ENCODE measurements around the gene DICER1. TPM values are rescaled to one million over a fixed set of nuclear protein-coding genes. Genes with fewer than 3 reads are reported as not detected.
A peak's percentile ranks its signal among the peaks of the same experiment; 100 is the strongest.

The DICER1 gene
- polyA plus RNA-seq, 3 donors: 53.5 to 58.4 (median 57.1) TPM

DNA sequence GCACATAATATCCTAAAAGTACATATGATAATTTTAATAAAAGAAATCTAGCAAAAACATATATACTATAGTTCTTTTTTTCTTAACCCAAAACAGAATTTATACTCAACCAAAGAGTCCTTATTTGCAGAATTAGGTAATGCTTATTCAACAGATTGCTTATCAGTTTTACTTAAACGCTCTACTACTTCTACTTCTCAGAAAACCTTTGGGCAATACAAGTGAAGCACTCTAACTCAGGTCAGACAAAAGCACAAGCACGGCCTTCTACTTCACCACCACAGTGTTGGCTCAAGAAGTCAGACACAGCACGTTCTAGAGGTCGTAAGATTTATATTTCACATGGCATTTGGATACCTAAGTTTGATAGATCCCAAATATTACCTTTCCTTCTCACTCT is 29.2 kb downstream of the DICER1 start:
- DNase-seq (ENCODE audit: low read depth in 3 of 3, low spot score in 2 of 3): no peak

DNA sequence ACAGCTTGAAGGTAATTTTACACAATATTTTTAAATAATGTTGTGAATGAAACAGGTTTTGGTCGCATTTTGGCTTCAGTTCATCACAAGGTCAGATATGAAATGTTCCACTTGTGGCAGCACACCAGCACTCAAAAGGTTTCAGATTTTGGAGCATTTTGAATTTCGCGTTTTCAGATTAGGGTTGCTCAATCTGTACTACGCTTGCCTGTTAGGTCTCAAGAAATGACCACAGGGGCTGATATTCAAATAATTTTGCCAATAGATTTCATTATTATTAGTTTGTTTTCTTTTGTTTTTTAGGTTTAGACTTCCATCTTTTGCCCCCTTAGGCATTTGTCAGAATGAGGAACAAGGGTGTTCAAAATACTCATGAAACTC is 29.8 kb downstream of the DICER1 start:
- no peak for DNase-seq (ENCODE audit: low read depth in 3 of 3, low spot score in 2 of 3)

- DNase-seq (ENCODE audit: low read depth in 3 of 3, low spot score in 2 of 3): no peak
Observed at GRCh38 chr14:95126906-95127530, 30.3 kb downstream of the DICER1 start.

- DNase-seq (ENCODE audit: low read depth in 3 of 3, low spot score in 2 of 3): no peak
Observed at GRCh38 chr14:95125915-95126314, 31.4 kb downstream of the DICER1 start.

DNA sequence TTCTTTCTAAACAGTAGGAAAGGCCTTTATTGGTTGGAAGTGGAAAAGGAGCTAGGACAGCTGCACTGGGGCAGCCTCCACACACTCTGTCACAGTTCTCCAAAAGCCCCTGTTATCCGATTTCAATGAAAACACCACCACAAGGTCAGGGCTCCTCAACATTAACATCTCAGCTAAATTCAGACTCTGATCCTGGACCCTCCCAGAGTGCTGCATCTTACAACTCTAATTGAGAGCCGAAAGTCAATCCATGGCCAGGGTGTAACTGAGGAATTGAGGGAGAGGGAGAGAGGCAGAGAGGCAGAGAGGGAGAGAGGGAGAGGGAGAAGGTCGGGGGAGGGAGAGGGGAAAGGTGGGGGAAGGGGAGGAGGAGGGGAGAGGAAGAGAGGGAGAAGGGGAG is 32.1 kb downstream of the DICER1 start:
- no peak for DNase-seq (ENCODE audit: low read depth in 3 of 3, low spot score in 2 of 3)

DNA sequence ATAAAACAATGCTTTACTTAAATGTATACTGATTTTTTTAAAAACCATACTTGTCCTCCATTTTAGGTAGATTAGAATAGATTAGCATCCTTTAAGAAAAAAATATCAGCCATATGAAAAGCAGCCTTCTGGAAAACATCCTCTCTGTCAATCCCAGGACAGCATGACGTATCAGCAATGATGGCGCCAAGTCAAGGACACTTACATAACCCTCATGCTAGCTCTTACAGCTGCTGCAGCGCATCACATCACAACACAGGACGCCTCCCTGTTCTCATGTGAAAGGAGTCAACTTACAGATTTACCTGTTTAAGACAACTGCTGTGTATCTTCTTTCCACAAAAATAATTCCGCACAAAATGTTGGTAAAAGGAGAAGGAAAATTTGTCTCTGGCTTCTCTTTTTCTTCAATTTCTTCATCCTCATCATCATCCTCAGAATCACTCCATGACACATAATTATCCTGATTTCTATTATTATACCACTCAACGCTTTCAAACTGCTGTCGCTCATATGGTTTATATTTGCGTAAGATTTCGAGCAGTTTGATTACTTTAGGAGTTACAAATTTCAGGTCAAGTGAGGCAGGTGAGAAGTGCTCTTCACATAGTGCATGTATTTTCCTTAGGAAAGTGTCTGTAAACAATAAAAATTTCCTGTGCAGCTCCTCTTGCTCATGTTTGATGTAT is 33.3 kb downstream of the DICER1 start:
- no peak for DNase-seq (ENCODE audit: low read depth in 3 of 3, low spot score in 2 of 3)

DNA sequence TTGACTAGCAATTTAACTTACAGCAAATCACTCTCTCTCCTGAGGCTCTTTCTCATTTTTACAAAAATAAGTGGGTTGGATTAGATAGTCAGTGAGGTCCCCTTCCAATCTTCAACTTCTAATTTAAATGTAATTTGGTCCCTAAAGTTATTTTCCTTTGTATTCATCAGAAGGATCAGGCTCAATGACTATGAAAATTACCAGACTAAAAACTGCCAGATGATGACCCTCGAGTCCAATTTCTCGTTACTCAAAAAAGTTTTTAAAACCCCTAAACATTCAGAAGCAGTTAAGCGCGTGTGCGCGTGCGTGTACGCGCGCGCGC is 34.7 kb downstream of the DICER1 start:
- DNase-seq (ENCODE audit: low read depth in 3 of 3, low spot score in 2 of 3): no peak

DNA sequence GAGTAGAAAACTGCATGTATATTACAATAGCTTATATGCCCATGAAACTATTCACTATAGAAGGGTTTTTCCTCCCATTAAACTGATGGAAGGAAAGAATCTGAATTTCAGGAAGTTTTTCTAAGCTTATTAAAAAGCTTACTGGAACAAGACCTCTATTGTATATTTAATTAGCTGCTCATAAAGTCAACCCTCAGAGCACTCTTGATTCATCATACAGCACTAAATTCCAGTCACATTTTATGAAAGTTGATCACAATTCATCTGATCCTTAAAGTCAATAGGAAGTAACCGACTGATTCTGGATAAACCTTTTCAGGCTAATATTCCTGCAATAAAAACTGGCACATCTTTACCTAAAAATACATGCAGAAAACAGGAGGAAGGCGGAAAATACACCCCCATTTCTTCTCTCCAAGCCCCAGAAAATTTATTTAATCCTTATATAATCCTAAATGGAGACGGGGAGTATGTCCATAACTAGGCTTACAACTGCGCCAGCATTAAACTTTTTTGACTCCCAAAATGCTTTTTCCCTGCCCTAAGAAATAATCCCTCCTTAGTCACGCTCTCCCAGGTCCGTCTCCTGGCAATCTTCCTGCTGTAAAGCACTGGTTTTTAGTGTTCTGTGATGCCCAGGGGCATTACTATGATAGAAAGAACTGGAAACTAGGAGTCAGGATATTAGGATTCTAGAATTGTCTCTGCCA is 35.3 kb downstream of the DICER1 start:
- no peak for DNase-seq (ENCODE audit: low read depth in 3 of 3, low spot score in 2 of 3)

DNA sequence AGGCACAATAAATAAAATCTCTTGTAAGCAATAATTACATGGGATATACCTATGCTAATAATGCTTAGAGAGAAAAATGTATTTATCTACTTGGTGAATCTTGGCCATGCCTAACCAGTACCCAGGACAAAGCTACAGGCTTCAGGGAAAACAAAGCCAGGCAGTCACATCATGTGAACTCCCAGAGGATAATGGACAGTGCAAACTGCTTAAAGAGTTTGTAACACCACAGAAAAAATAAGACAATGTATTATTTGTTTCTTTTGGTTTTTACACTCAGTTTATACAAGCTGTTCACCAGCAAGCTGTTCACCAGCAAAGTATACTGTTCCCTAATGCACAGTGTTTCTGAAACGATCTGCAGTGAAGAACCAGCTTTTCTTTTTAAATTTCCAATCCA is 38.0 kb downstream of the DICER1 start:
- no peak for DNase-seq (ENCODE audit: low read depth in 3 of 3, low spot score in 2 of 3)

DNA sequence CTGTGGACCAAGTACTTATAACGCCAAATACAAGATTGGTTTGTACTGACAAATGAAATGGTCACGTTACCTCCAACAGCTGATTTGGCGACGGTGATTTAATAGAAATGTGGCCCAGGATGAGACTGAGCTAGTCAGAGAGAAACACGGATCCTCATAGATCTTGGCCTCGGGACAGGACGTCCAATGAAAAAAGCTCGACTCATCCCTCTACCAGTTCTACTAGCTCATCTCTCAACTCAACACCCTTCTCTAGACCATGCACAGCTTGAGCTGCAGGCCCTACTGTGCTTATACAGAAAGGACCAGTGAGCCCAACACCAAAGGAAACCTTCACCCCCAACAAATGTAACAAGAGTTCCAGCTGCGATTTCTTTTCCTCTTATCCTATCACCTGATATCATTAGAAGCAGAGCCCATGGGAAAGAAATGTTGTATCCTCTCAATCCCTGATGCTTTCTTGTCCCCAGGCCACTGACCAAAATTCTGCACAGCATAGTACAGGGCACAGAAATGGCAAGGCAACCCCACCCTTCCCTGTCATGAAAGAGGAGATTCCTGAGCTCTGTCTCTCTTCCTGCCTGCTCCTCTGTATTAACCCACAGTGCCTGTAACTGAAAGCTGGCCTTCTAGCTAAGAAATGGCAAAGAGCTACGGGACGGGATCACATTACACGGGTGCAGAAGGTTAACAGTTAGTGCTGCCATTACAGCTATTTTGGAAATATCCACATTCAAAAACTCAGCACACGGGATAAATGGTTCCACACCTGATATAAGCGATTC is 39.2 kb downstream of the DICER1 start:
- DNase-seq (ENCODE audit: low read depth in 3 of 3, low spot score in 2 of 3): no peak

DNA sequence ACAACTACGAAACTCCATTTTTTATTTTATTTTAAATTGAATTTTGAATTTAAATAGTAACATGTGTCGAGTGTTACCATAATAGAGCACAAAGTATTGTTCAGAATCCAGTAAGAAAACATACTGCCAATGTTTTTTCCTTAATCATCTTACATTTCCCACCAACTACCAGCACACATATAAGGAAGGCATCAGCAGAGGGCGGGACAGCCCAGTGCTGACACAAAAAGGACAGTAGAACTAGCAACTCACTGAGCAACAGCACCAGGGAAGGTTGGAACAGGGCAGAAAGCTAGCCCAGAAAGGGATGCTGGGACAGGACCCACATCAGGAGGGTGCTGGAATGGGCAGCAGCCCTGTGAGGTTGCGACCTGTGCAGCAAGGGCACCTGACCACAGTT is 43.9 kb downstream of the DICER1 start:
- DNase-seq (ENCODE audit: low read depth in 3 of 3, low spot score in 2 of 3): no peak

- DNase-seq (ENCODE audit: low read depth in 3 of 3, low spot score in 2 of 3): no peak
Observed at GRCh38 chr14:95111507-95112164, 45.7 kb downstream of the DICER1 start.

- DNase-seq (ENCODE audit: low read depth in 3 of 3, low spot score in 2 of 3): no peak
Observed at GRCh38 chr14:95110178-95110577, 47.2 kb downstream of the DICER1 start.

GRCh38 chr14:95107711-95108110 is 49.6 kb downstream of the DICER1 start:
- no peak for DNase-seq (ENCODE audit: low read depth in 3 of 3, low spot score in 2 of 3)

DNA sequence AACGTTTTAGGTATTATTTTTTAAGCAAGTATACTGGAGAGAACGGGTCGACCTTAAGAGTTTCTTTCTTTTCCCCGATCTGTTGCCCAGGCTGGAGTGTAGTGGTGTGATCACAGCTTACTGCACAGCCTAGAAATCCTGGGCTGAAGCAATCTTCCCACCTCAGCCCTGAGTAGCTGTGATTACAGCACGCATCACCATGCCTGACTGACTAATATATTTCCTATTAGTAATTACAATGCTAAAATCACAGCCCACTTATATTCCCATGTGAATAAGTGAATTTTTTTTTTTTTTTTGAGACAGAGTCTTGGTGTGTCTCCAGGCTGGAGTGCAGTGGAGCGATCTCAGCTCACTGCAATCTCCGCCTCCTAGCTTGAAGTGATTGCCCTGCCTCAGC is 50.4 kb downstream of the DICER1 start:
- DNase-seq (ENCODE audit: low read depth in 3 of 3, low spot score in 2 of 3): no peak

GRCh38 chr14:95104911-95105310 is 52.4 kb downstream of the DICER1 start:
- DNase-seq (ENCODE audit: low read depth in 3 of 3, low spot score in 2 of 3): no peak

- DNase-seq (ENCODE audit: low read depth in 3 of 3, low spot score in 2 of 3): no peak
Observed at GRCh38 chr14:95102680-95103044, 54.7 kb downstream of the DICER1 start.

- no peak for DNase-seq (ENCODE audit: low read depth in 3 of 3, low spot score in 2 of 3)
Observed at GRCh38 chr14:95101736-95102679, 55.3 kb downstream of the DICER1 start.

GRCh38 chr14:95098984-95099599 is 58.2 kb downstream of the DICER1 start:
- DNase-seq (ENCODE audit: low read depth in 3 of 3, low spot score in 2 of 3): peak in 2 of 3 donors; percentile 27 to 38

Data from right renal cortex interstitium (tissue), 3 donors.